Colonic mucosa (tissue), 4 donors: ENCODE results near the gene ITGA7. TPM values are rescaled to one million over a fixed set of nuclear protein-coding genes. Genes with fewer than 3 reads are reported as not detected.

Source experiments
- DNase-seq: peaks from one replicate; pipeline ENCODE4 v3.0.0-alpha.2; 2020
- H3K27ac ChIP-seq: fragments of 200-600 bp; one replicate; pipeline ENCODE4 v1.8.0; 2021
- H3K27me3 ChIP-seq: fragments of 200-600 bp; one replicate; pipeline ENCODE4 v1.8.0; 2021
- H3K36me3 ChIP-seq: fragments of 200-600 bp; one replicate; pipeline ENCODE4 v1.8.0; 2021
- H3K4me1 ChIP-seq: fragments of 200-600 bp; one replicate; pipeline ENCODE4 v1.8.0; 2021; ENCODE audit warnings: mild to moderate bottlenecking
- H3K4me3 ChIP-seq: fragments of 200-600 bp; one replicate; pipeline ENCODE4 v1.8.0; 2021
- H3K9ac ChIP-seq, 2 donors: one replicate each; pipeline ENCODE4 v1.7.0; 2013; ENCODE audit warnings: control low read depth in 2 of 2, low read depth in 2 of 2, low read length in 2 of 2
- H3K9me3 ChIP-seq: fragments of 200-600 bp; one replicate; pipeline ENCODE4 v1.8.0; 2021
- intact Hi-C: fragments of 100-400 bp; cut with DNase I; formaldehyde crosslinking; loops from one replicate; pipeline ENCODE4 v1.14.1; 2022
- total RNA-seq, 2 donors: library from RNA; stranded (reverse); fragmentation: NEBNext Ultra II Directional in 1 of 2; extraction: Animal tissue kit (Norgen Biotek cat#: 25700) in 1 of 2; gene quantifications; one replicate each; pipeline ENCODE4 v1.2.1, GENCODE V29; 2021
- TF ChIP-seq, protein P1 (sequence below): fragments of 200-600 bp; IDR thresholded peaks from one replicate; pipeline ENCODE4 v1.8.0; 2022; ENCODE audit warnings: antibody characterized with exemption, mild to moderate bottlenecking
- donor health status: healthy.
- donor health status: DM: no; HTN: no; CAD: no.
- donor health status: DM: no; HTN: no; CAD: no.

Gene ITGA7
- total RNA-seq, 2 donors from 2014 or later: 10.8 to 64.4 TPM

DNA sequence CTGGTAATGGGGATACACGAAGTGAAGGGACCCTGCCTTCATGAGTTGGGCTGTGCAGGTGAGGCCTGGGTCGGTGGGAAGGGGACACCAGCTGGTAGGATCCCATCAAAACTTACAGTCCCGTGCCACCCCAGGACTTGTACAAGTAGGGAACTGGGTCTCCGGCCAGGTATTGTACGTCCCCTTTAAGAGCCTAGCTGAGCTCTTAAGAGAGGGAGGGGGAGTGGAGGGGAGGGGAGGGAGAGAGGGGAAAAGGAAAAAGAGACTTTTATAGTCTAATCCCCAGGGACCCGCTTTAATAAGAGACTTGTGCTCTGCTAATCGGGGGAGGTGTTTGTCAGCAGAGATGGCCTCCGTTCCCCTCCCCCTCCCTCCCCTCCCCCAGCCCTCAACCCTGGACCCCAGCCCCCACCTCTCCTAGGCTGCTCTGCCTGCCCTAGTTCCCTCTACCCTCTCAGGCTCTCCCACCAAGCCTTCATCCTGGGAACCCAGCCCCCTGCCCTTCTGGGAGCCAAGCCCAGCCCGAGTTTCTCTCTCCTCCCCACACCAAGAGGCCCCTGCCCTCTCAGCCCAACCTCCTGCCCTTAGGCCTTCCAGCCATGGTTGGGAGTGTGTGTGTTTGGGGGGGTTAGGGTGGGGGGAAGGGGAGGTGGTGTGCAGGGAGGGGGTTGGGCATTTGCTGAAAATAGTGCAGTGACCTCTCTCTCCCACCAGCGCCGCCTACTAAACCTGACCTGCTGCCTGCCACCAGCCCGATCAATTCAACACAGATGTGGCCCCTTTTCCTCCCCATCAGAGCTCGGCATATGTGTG is 37.9 kb upstream of the ITGA7 start:
- H3K9me3 ChIP-seq: no peaks in the 10 kb centered on the region
- no peaks in the 10 kb centered on the region for H3K36me3 ChIP-seq
- no peaks in the 10 kb centered on the region for H3K27me3 ChIP-seq
- H3K27ac ChIP-seq: no peak overlapping the region
- intact Hi-C loops: loop anchor here (10.0 kb wide), 1 partner anchor 289 kb away; no protein-coding TSS in a partner anchor
- no peaks in the 10 kb centered on the region for H3K4me1 ChIP-seq
- no peak overlapping the region for H3K9ac ChIP-seq
- no peak overlapping the region for H3K4me3 ChIP-seq
- TF ChIP-seq, protein P1, sequence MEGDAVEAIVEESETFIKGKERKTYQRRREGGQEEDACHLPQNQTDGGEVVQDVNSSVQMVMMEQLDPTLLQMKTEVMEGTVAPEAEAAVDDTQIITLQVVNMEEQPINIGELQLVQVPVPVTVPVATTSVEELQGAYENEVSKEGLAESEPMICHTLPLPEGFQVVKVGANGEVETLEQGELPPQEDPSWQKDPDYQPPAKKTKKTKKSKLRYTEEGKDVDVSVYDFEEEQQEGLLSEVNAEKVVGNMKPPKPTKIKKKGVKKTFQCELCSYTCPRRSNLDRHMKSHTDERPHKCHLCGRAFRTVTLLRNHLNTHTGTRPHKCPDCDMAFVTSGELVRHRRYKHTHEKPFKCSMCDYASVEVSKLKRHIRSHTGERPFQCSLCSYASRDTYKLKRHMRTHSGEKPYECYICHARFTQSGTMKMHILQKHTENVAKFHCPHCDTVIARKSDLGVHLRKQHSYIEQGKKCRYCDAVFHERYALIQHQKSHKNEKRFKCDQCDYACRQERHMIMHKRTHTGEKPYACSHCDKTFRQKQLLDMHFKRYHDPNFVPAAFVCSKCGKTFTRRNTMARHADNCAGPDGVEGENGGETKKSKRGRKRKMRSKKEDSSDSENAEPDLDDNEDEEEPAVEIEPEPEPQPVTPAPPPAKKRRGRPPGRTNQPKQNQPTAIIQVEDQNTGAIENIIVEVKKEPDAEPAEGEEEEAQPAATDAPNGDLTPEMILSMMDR: no peak
- no peak for DNase-seq

DNA sequence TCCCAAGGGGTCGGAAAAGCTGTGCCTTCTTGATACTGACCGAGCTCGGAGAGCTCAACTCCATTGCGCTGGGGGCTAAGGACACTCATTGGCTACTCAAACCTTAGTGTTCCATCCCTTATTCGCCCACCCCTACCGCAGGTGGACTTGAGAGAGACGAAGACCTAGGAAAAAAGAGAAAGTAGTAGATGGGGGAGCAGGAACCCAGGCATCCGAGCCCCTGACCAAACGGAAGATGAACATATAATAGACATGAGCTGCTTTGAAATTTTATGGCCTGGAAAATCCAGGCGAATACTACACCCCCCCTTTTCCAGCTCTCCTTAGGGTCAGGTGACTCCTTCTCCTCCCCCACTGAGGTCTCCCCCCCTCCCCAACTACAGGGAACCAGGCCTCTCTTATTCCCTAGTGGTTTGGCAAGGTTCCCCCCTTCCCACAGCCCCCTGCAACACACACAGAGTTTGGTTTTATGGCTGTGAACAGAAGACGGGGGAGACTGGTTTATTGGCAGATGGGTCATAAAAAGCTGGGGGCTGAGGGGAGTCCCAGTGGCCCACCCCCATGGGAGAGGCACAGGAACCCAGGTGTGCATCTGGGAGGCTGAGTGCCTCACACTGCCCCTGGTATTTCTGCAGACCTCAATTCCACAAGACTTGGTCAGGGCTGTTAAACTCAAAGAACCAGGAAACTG is 36.8 kb upstream of the ITGA7 start:
- H3K36me3 ChIP-seq: no peaks in the 10 kb centered on the region
- H3K4me1 ChIP-seq: no peaks in the 10 kb centered on the region
- TF ChIP-seq, protein P1: no peak
- intact Hi-C loops: loop anchor here (5.0 to 10.0 kb wide), 2 partner anchors 48 to 290 kb away; no protein-coding TSS in a partner anchor
- H3K9ac ChIP-seq: peak overlapping the region in 1 of 2 donors; percentile 27
- H3K9me3 ChIP-seq: no peaks in the 10 kb centered on the region
- H3K27me3 ChIP-seq: no peaks in the 10 kb centered on the region
- no peak overlapping the region for H3K27ac ChIP-seq
- DNase-seq: no peak
- H3K4me3 ChIP-seq: peak overlapping the region; percentile 57

- Histone ChIP-seq H3K27me3 (no peaks in the 10 kb centered on the region), H3K36me3 (no peaks in the 10 kb centered on the region), H3K9me3 (no peaks in the 10 kb centered on the region), H3K4me3 (peak overlapping the region; percentile 57), H3K9ac (peak overlapping the region; percentile 27 to 46), H3K27ac (peak overlapping the region; percentile 44), H3K4me1 (no peaks in the 10 kb centered on the region)
- TF ChIP-seq, protein P1: no peak
- no peak for DNase-seq
- intact Hi-C loops: loop anchor here (5.0 to 10.0 kb wide), 2 partner anchors 49 to 291 kb away; no protein-coding TSS in a partner anchor
These were observed 36.0 kb upstream of the ITGA7 start for GRCh38 chr12:55743406-55744339.

GRCh38 chr12:55742719-55743405 is 35.2 kb upstream of the ITGA7 start, which contains the start of gene GDF11:
Gene GDF11, plus strand, starts transcription at chr12:55743122. Its CDS starts 195 bp downstream, at chr12:55743317.
- Histone ChIP-seq H3K9me3 (no peaks in the 10 kb centered on the region), H3K4me3 (peak within 1 kb of the TSS; percentile 57), H3K27me3 (no peaks in the 10 kb centered on the region), H3K9ac (peak within 1 kb of the TSS; percentile 27 to 46), H3K4me1 (peaks cover 6% of the 10 kb centered on the region), H3K36me3 (no peaks in the 10 kb centered on the region), H3K27ac (peak within 1 kb of the TSS; percentile 44)
- intact Hi-C loops: loop anchor here (5.0 to 10.0 kb wide), 2 partner anchors 49 to 292 kb away; no protein-coding TSS in a partner anchor
- peak; percentile 74 for DNase-seq
- TF ChIP-seq, protein P1: no peak
